AG04449 (cell line): Measurements from ENCODE around the gene FAM180B.

Experiments used
- CTCF ChIA-PET: fragments of 350-600 bp; formaldehyde crosslinking; extraction: SDS; loops from one replicate; lab custom pipeline; 2021; ENCODE audit warnings: antibody characterized with exemption; lab: Yijun Ruan, JAX
- POLR2A ChIA-PET: fragments of 400-600, 350-600 bp; formaldehyde crosslinking; extraction: SDS; loops from one replicate; lab custom pipeline; 2020; ENCODE audit warnings: antibody characterized with exemption, inconsistent platforms; lab: Yijun Ruan, JAX
- DNase-seq: peaks from one replicate; pipeline ENCODE4 v3.0.0-alpha.2; 2010; ENCODE audit warnings: low read depth, low spot score
- H3K4me3 ChIP-seq: 2 replicates; pipeline ENCODE4 v1.5.1; 2011; ENCODE audit warnings: low read depth, mild to moderate bottlenecking, control low read depth, low read length
- TF ChIP-seq, protein P1 (sequence below): IDR thresholded peaks from one replicate; pipeline ENCODE4 v1.5.1; 2011; ENCODE audit warnings: mild to moderate bottlenecking, moderate library complexity, low read length, control low read depth, inconsistent platforms; ENCODE audit not compliant: insufficient read depth; ENCODE audit errors: missing control alignments

FAM180B gene

DNA sequence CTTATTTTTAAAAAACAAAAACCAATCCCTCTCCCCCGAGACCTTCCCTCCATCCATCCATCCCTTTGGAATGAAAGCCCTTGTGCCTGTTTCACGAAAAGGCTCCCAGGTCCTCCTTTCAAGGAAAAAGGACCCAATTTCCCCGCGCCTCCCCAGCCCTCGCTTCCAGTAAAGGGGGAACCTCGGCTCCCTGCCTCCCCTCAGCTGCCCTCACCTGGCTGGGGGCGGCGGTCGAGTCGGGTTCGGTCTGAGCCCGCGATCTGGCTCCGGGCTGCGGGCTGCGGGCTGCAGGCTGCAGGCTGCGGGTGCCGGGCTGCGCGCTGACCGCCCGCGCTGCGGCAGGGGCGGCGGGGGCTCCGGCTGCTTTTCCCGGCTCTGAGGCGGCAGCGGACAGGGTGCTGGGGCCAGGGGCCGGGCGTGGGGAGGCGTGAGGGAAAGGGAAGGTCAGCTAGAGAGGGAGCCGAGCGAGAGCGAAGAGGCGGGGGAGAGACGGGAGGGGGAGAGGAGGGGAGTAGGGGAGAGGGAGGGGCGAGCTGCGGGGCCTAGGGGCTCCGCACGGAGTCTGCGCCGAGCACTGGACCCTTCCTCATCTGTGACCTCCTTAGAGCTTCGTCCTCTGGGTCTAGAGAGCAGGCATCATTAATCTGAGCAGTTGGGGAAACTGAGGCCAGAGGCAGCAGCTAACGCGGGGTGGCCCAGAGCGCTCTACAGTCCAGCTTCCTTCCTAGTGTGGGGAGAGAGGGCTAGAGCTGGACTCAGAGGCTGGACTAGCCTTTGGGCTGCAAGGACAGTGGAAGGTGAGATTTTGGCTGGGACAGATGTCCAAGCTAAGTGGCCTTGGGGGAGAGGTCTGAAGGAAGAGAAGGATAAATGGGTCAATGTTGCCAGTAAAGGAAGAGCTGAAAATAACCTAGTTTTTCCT is 7.7 kb downstream of the FAM180B start, which contains the start of gene C1QTNF4:
Gene C1QTNF4 (minus strand): TSS at position 478 of the 922 bp plus-strand sequence. CDS start 3,601 bp downstream, outside the sequence.
- peak within 1 kb of the TSS; percentile 40 for H3K4me3 ChIP-seq
- POLR2A ChIA-PET = no interaction called here
- no peak for DNase-seq
- CTCF ChIA-PET = interaction anchor here (1.4 to 2.7 kb wide), 2 partner anchors 11 to 14 kb away, joined by 5 to 7 read pairs; no protein-coding TSS in a partner anchor
- TF ChIP-seq, protein P1, sequence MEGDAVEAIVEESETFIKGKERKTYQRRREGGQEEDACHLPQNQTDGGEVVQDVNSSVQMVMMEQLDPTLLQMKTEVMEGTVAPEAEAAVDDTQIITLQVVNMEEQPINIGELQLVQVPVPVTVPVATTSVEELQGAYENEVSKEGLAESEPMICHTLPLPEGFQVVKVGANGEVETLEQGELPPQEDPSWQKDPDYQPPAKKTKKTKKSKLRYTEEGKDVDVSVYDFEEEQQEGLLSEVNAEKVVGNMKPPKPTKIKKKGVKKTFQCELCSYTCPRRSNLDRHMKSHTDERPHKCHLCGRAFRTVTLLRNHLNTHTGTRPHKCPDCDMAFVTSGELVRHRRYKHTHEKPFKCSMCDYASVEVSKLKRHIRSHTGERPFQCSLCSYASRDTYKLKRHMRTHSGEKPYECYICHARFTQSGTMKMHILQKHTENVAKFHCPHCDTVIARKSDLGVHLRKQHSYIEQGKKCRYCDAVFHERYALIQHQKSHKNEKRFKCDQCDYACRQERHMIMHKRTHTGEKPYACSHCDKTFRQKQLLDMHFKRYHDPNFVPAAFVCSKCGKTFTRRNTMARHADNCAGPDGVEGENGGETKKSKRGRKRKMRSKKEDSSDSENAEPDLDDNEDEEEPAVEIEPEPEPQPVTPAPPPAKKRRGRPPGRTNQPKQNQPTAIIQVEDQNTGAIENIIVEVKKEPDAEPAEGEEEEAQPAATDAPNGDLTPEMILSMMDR = no peak

DNA sequence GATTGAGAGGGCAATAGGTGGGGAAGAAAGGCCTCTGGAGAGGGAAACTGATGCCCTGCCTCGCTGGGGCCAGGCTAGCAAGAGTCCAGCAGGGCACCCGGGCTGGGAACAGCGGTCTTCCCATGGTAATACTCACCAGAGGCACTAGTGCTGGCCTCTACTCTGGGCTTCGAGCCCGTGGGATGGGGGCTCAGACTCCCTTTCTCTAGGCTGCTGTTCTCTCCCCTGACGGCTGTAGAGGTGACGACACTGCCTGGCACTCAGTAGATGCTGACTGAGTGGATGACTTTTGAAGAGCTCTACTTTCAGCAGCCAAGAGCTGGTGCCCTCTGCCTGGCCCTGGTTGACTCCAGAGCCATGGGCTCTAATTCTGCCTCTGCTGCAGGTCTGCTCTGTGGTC is 8.6 kb downstream of the FAM180B start:
- ChIA-PET POLR2A (interaction anchor here (1.0 kb wide), 1 partner anchor 13 kb away, joined by 3 read pairs; no protein-coding TSS in a partner anchor), CTCF (interaction anchor here (1.2 to 2.7 kb wide), 4 partner anchors 11 to 22 kb away, joined by 4 to 9 read pairs (median 6); partner anchors contain the start of genes KBTBD4 and NDUFS3)
- TF ChIP-seq, protein P1 = no peak
- H3K4me3 ChIP-seq = no peak overlapping the region
- DNase-seq = no peak

DNA sequence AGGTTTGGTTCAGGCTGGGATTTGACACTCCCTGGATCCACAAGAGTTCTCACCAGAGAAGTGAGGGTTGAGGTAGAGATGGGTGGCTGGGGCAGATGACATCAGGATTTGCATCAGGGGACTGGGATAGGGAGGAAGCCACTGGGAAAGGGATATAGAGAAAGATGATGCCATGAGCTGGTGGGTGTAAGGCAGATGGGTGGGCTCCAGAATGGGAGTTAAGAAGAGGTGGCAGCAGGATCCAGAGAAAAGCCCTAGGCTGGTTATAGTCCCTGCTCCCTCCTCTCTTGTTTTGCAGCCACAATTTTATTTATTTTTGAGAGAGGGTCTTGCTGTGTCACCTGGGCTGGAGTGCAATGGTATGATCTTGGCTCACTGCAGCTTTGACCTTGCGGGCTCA is 9.5 kb downstream of the FAM180B start:
- H3K4me3 ChIP-seq = no peak overlapping the region
- ChIA-PET CTCF (interaction anchor here (0.8 to 2.7 kb wide), 5 partner anchors 10 to 24 kb away, joined by 3 to 9 read pairs (median 5); partner anchors contain the start of genes KBTBD4 and NDUFS3), POLR2A (interaction anchor here (1.0 kb wide), 1 partner anchor 12 kb away, joined by 3 read pairs; no protein-coding TSS in a partner anchor)
- TF ChIP-seq, protein P1 = no peak
- no peak for DNase-seq

DNA sequence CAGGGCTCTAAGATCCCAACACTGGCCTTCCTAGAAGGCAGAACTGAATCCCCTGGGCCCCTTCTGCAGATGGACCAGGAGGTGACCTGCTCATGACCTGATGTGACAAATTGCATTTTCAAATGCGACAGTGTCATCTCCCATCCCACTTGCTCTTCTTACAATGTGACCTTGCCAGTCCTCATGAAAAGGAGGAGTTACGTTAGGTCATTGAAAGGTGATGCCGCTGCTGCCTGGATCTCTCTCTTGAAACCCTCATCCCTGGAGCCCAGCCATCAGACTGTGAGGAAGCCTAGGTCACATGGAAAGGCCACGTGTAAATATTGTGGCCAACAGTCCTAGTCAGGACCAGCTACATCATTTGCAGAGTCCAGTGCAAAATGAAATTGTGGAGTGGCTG is 13.4 kb downstream of the FAM180B start:
- DNase-seq = no peak
- ChIA-PET CTCF (no interaction called here), POLR2A (interaction anchor here (0.7 kb wide), 1 partner anchor 21 kb away, joined by 3 read pairs; the partner anchor contains the start of genes KBTBD4 and NDUFS3)
- TF ChIP-seq, protein P1 = no peak
- H3K4me3 ChIP-seq = no peak overlapping the region

DNA sequence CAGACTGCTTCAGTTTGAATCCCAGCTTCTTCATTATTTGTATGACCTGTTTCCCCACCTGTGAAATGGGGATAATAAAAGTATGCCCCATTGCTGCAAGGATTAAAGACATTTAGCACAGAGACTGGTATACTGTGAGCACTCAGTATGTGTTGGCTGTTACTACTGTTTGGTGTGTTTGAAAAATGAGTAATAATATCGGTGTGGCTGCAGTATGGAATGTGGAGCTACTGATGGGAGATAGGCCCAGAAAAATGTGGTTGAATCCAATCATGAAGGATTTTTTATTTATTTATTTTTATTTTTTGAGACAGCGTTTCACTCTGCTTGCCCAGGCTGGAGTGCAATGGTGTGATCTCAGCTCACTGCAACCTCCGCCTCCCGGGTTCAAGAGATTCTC is 16.8 kb downstream of the FAM180B start:
- TF ChIP-seq, protein P1 = no peak
- no peak for DNase-seq
- CTCF ChIA-PET = interaction anchor here (0.7 to 1.2 kb wide), 3 partner anchors 15 to 229 kb away, joined by 3 to 4 read pairs (median 4); no protein-coding TSS in a partner anchor
- H3K4me3 ChIP-seq = no peak overlapping the region
- POLR2A ChIA-PET = no interaction called here

DNA sequence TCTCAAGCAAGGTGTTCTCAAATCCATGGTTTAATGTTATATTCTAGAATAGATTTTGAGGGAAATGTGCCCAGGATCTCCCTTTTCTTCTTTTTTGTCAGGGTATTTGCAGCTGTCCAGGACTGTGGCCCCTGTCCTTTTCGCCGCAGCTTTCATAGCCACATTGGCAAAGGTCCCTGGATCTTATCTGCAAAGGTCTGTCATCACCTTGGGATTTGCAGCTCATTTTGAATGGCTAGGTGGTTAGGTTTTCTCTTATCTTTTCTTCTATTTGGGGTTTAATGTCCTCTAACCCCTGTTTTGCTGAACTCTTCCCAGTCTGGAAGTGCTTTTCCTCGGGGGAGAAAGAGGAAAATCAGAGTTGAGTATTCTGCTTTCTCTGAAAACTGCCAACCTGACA is 19.4 kb downstream of the FAM180B start:
- TF ChIP-seq, protein P1 = no peak
- CTCF ChIA-PET = interaction anchor here (1.3 to 4.5 kb wide), 4 partner anchors 11 to 232 kb away, joined by 3 to 41 read pairs (median 7); partner anchors contain the start of gene C1QTNF4
- DNase-seq = no peak
- POLR2A ChIA-PET = no interaction called here
- no peak overlapping the region for H3K4me3 ChIP-seq
